Nucleus accumbens (tissue), 56 donors: Measurements from ENCODE around the gene AAMDC.
"Not testable (repeated sequence)": the region's sequence is repeated elsewhere in the genome, so short reads cannot be mapped to it uniquely, and the experiment has no call there.

Experiments used
- DNase-seq, 56 donors: peaks; one replicate each; lab custom pipeline; 2025; lab: John Stamatoyannopoulos, UW

Gene AAMDC

GRCh38 chr11:77819921-77820564 is 901 bp upstream of the AAMDC start:
- peak in 43 of 56 donors; percentile 13 to 72 (median 44) for DNase-seq

DNA sequence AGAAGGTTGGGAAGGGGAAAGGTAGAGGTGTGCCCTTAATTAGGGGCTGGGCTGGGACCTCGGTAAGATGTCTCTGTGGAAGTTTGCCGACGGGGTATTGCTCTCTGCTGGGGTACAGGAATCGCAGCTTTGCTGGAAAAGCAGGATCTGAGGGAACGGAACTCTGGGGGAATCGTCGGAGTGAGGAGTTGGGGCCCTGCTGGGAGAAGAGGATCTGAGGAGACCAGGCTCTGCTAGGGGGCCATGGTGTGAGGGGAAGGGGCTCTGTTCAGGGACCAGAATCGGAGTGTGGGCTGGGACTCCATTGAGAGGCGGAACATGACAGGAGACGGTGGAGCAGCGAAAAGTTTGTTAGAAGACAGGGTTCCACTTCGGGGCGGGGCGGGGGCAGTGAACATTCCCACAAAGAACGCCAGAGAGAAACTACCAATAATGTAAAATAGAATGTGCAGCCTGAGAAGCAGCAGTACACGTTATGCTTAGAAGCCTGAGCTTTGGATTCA is 456 bp downstream of the AAMDC start:
- peak in 24 of 56 donors; percentile 1 to 62 (median 35) for DNase-seq

DNA sequence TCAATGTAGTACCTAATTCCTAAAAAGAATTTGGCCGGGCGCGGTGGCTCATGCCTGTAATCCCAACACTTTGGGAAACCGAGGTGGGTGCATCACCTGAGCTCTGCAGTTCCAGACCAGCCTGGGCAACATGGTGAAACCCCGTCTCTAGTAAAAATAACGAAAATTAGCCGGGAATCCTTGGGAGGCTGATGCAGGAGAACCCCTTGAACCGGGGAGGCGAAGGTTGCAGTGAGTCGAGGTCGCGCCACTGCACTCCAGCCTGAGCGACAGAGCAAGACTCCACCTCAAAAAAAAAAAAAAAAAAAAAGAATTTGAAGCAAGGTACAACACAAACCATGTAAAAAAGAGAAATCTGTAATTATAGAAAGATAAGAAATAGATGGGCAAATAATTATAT is 1.2 kb downstream of the AAMDC start:
- DNase-seq: not testable (repeated sequence)

- no peak for DNase-seq
These were observed 2.8 kb downstream of the AAMDC start for GRCh38 chr11:77823775-77824174.

GRCh38 chr11:77828926-77829325 is 8.0 kb downstream of the AAMDC start:
- no peak for DNase-seq

DNA sequence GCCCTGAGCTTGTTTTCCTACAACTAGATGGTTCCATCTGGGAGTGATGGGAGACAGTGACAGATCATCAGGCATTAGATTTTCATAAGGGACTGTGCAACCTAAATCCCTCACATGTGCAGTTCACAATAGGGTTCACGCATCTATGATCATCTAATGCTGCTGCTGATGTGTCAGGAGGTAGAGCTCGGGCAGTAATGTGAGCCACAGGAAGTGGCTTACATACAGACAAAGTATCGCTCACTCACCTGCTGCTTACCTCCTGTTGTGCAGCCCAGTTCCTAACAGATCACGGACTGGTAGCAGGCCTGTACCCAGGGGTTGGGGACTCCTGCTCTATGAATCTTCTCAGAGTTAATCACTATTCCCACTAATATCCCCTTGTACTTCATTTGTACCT is 12.4 kb downstream of the AAMDC start:
- no peak for DNase-seq

GRCh38 chr11:77842441-77843121 is 21.6 kb downstream of the AAMDC start:
- no peak for DNase-seq

GRCh38 chr11:77843700-77844099 is 22.8 kb downstream of the AAMDC start:
- not testable (repeated sequence) for DNase-seq

DNA sequence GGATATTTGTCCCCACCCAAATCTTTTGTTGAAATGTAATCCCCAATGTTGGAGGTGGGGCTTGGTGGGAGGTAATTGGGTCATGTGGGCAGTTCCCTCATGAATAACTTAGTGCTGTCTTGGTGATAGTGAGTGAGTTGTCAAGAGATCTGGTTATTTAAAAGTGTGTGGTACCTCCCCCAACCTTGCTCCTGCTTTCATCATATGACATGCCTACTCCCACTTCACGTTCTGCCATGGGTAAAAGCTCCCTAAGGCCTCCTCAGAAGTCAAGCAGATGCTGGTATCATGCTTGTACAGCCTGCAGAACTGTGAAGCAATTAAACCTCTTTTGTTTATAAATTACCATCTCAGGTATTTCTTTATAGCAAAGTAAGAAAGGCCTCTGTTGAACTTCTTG is 30.6 kb downstream of the AAMDC start:
- no peak for DNase-seq

DNA sequence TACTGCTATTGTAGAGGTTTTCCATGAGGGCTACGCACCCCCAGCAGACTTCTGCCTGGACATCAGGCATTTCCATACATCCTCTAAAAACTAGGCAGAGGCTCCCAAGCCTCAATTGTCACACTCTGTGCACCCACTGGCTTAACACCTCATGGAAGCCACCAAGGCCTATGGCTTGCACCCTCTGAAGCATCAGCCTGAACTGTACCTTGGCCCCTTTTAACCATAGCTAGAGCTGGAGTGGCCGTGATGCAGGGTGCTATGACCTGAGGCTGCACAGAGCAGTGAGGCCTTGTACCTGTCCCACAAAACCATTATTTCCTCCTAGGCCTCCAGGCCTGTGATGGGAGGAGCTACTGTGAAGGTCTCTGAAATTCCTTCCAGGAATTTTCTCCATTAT is 33.9 kb downstream of the AAMDC start:
- no peak for DNase-seq

DNA sequence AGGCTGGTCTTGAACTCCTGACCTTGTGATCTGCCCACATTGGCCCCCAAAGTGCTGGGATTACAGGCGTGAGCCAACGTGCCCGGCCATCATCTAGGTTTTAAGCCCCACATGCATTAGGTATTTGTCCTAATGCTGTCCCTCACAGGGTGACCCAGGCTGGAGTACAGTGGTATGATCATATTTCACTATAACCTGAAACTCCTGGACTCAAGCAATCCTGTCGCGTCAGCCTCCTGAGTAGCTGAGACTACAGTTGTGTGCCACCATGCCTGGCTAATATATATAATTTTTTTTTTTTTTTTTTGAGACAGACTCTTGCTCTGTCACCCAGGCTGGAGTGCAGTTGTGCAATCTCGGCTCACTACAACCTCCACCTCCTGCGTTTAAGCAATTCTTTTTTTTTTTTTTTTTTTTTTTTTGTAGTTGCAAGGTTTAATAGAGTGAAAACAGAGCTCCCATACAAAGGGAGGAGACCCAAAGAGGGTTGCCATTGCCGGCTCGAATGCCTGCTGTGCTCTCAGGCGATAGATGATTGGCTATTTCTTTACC is 37.0 kb downstream of the AAMDC start:
- DNase-seq: not testable (repeated sequence)

DNA sequence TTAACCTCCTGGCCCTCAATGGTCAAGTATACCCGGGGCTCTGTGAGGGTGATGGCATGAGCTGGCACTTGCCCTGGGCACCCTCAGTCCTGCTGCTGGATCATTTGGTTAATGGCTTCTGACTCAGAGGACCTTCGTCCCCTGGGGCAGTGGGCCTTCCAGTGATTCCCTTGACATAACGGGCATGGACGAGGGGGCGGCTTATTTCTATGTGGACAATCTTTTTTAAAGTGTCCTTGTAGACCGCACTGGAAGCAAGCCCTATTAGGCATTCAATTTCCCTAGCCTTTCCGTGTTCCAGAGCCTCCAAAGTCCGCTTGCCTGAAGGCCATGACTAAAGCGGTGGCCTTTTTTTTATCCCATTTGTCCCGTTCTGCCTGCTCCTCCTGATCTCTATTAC is 40.5 kb downstream of the AAMDC start:
- not testable (repeated sequence) for DNase-seq

GRCh38 chr11:77865805-77866204 is 44.9 kb downstream of the AAMDC start:
- no peak for DNase-seq

GRCh38 chr11:77866336-77866735 is 45.4 kb downstream of the AAMDC start:
- DNase-seq: no peak

DNA sequence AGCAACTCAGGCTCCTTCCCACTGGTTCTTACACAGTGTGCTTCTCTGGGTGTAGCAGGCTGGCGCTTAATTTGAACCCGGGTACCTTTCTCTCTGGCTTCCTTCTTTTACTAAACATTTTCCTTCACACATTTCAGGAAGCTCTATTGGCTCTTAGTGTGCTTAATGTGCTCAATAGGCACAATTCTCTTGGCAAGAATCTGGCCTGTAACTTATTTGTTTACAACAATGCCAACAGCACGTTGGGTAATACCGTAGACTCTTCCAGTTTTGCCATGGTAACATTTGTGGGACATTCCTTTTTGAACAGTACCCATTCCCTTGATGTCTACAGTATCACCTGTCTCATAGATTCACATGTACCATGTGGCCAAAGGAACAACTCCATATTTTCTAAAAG is 47.8 kb downstream of the AAMDC start:
- DNase-seq: no peak

DNA sequence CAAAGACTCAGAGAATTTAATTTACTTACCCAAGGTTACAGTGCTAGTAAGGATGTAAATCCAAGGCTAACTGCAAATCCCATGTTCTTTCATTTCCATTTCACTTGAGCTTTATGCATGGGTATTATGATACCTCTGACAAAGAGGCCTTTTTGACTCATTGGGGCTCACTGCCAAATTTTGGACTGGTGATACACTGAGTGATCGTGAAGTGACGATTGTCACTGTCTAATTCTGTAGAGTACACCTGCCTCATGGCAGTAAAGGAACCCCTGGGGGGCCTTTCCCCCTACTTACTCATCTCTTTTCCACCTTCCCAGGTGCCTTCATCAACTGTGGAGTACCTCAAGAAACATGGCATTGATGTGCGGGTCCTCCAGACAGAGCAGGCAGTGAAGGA is 50.9 kb downstream of the AAMDC start:
- DNase-seq: no peak

DNA sequence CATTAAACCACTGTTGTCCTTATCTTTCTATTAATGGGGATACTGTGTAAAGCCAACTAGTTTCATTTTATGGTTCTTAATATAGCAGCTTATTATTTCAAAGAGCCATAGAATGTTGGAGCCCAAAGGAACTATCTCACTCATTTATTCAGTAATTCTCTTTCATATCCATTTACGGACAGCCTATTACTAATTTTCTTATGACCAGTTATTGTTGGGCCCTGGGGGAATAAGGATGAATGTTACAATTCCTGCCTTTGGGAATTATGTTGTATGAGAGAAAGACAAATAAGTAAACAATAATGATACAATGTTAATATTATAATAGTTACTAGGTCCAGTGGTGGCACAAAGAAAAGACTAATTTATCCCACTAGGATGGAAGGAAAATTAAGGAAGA is 52.4 kb downstream of the AAMDC start:
- DNase-seq: no peak

- peak in 2 of 56 donors; percentile 1 to 7 for DNase-seq
These were observed 53.3 kb downstream of the AAMDC start for GRCh38 chr11:77874206-77874605.

DNA sequence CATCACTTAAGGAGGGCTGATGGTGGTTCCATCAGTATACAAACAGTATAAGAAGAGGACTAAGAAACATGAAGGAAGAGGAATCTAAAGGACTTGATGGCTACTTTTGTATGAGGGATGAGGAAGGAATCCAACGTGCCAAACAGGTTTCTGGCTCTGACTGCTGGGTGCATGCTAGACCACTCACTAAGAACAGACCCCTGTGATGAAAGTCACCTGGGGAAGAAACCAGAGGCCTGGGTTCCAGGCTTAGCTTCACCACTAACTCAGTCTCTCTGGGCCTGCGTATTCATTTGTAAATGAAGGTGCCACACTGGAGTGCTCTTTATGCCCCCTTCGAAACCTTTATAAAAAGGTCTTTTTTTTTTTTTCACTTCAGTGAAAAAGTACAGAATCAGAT is 55.1 kb downstream of the AAMDC start:
- DNase-seq: no peak

DNA sequence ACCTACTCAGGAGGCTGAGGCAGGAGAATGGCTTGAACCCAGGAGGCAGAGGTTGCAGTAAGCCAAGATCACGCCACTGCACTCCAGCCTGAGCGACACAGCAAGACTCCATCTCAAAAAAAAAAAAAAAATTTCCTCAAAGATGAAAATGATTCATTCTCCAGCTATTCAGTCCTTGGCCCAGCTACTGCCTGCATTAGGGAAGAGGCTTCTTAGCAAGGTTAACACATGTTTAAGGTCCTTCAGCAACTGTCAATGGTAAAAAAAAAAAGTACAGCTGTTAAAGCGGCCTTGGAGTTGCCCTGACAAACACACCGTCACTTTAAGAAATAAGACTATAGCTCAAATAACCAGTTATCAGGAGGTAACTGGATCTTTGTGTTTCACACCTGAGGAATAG is 57.3 kb downstream of the AAMDC start:
- not testable (repeated sequence) for DNase-seq

DNA sequence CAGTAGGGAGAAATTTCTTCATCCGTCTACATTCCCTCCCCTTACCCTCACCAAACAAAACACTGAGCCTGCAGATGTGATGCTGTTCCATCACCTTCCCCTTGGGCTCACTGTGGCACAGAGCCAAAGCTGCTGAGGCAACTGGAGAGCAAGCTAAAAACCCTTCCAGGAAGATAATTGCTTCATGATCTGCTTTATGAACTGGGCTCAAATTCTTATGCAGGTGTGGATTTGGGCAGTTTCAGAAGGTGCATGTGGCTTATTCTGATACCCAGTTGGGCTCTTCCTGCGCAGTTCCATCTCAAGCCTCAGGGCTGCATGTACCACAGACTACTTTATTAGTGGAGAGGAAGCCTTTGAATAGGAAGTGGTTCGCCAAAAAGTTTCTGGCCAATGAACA is 58.3 kb downstream of the AAMDC start:
- DNase-seq: peak in 1 of 56 donors; percentile 14

DNA sequence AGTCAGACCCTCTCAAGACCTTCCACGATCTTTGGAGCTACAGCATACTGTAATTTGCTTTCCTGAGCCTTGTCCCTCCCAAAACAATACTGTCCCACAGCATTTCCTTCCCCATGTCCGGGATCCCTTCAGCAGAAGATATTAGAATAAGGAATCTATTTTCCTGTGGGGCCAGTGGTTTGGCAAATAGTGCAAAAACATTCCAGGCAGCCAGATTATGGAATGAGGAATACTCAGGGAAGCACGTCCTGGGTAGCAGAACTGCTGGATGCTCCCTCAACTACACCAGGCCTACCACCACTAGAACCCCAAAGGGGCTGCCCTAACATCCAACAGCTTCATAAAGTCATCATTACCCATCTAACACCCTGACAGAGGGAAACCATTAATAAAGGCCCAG is 61.5 kb downstream of the AAMDC start:
- no peak for DNase-seq
